ENCODE data around the gene CFH.

GRCh38 chr1:196650403-196650802 is 1.4 kb upstream of the CFH start:
- no peak for TF ChIP-seq POLR2A (IDR thresholded peaks at IDR 0.05)
- TF ChIP-seq CTCF (IDR thresholded peaks at IDR 0.05), result no peak

Data from uterus (tissue), 2 donors.